Fibroblast of villous mesenchyme (primary cell): ENCODE data around the gene CSMD2. TPM values are rescaled to one million over a fixed set of nuclear protein-coding genes. Genes with fewer than 3 reads are reported as not detected.

Source experiments
- DNase-seq: peaks from one replicate; pipeline ENCODE4 v3.0.0-alpha.2; 2010; ENCODE audit warnings: low read depth
- H3K4me3 ChIP-seq: 2 replicates; pipeline ENCODE4 v1.5.1; 2011; ENCODE audit warnings: low read depth, mild to moderate bottlenecking, low read length
- CTCF ChIP-seq: IDR thresholded peaks from 2 replicates; pipeline ENCODE4 v1.5.1; 2012; ENCODE audit warnings: low read depth, mild to moderate bottlenecking, low read length; ENCODE audit not compliant: insufficient read depth
- total RNA-seq: library from RNA; depleted of rRNA; stranded (reverse); fragments of >200 nt; gene quantifications from 2 replicates; pipeline ENCODE4 v1.2.3, GENCODE V29; 2012

Gene CSMD2
- total RNA-seq, 1 donor, result 3.0 TPM

- TF ChIP-seq CTCF, result no peak
Measured at GRCh38 chr1:33683913-33684312, 481.1 kb downstream of the CSMD2 start.

GRCh38 chr1:33682371-33682770, 482.7 kb downstream of the CSMD2 start:
- TF ChIP-seq CTCF, result no peak
- no peak overlapping the region for H3K4me3 ChIP-seq
- DNase-seq, result no peak

More at GRCh38 chr1:33683913-33684312, 481.1 kb downstream of the CSMD2 start:
- no peak for DNase-seq
- no peak overlapping the region for H3K4me3 ChIP-seq

- DNase-seq, result no peak
- no peak for TF ChIP-seq CTCF
- no peak overlapping the region for H3K4me3 ChIP-seq
Measured at GRCh38 chr1:33680281-33680840, 484.7 kb downstream of the CSMD2 start.

GRCh38 chr1:33670567-33670966, 494.5 kb downstream of the CSMD2 start:
- DNase-seq, result no peak
- TF ChIP-seq CTCF, result no peak
- no peak overlapping the region for H3K4me3 ChIP-seq

DNA sequence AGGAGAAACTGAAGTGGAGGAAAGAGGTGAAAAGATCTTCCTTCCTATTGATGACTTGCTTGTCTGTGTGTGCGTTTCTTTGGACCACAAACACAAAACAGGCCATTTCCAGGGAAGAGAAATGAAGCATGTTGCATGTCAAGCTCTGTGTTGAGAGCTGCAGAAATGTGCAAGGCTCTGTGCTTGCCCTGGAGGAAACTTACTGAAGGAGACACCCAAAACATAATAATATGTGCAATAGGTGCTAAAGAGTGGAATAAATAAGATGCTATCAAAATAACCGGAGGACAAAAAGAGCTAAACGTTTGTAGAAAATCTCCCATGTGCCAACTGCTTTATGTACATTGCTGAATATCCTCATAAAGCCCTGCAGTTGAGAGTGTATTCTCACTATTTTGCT, 496.3 kb downstream of the CSMD2 start:
- H3K4me3 ChIP-seq, result no peak overlapping the region
- no peak for TF ChIP-seq CTCF
- no peak for DNase-seq

DNA sequence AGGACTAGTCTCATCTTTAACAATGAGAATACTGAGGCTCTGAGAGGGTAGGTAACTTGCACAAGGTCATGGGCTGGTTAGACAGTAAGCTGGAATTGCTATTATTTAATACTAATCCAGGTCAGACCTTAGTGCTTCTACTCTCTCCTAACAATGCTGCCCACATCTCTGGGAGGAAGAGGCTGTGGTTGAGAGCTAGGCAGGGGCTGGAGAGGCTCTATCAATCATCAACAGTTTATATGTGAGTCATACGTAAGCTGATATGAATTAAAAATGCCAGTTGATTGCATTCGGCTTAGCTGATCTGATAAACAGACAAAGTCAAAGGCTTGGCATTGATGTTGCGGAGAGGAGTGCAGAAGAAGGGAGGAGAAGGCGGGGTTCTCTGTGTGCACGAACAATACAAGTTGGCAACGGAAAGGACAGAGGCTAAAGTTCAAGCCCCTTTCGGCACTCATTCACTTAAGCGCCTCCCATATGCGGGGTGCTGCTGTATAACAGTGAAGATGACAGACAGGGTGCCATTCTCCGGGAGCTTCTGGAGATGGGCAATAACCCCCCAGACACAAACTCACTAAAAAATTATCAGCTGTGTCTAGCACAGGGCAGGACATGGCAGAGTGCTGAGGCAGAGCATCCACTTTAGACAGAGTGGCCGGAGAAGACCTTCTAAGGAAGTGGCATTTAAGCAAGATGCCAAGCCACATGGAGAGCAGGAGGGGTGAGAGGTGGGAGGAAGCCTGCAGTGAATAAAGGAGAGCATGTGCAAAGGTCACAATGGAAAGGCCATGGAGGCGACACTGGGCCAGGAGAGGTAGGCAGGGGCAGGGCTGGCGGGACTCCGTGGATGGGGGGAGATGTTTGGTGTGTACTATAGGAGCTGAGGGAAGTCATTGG, 497.4 kb downstream of the CSMD2 start:
- DNase-seq, result no peak
- no peak overlapping the region for H3K4me3 ChIP-seq
- TF ChIP-seq CTCF, result no peak
